ENCODE results near the gene AKAP13. TPM values are rescaled to one million over a fixed set of nuclear protein-coding genes. Genes with fewer than 3 reads are reported as not detected.

The AKAP13 gene
- total RNA-seq, 6 donors from 2014 or later, result 329 to 1,278 (median 748) TPM

GRCh38 chr15:85451099-85451700 is 70.8 kb downstream of the AKAP13 start:
- WGBS, 2 donors, result 80 to 94% methylated on average over 3 of the region's 3 CpGs
- H3K27ac ChIP-seq, result no peak overlapping the region
- no peak for ATAC-seq (ENCODE audit: low FRiP score in 2 of 2)
- no peak for TF ChIP-seq POLR2A (IDR thresholded peaks at IDR 0.05)
- no peak for TF ChIP-seq EP300 (IDR thresholded peaks at IDR 0.05)
- TF ChIP-seq, protein P1, sequence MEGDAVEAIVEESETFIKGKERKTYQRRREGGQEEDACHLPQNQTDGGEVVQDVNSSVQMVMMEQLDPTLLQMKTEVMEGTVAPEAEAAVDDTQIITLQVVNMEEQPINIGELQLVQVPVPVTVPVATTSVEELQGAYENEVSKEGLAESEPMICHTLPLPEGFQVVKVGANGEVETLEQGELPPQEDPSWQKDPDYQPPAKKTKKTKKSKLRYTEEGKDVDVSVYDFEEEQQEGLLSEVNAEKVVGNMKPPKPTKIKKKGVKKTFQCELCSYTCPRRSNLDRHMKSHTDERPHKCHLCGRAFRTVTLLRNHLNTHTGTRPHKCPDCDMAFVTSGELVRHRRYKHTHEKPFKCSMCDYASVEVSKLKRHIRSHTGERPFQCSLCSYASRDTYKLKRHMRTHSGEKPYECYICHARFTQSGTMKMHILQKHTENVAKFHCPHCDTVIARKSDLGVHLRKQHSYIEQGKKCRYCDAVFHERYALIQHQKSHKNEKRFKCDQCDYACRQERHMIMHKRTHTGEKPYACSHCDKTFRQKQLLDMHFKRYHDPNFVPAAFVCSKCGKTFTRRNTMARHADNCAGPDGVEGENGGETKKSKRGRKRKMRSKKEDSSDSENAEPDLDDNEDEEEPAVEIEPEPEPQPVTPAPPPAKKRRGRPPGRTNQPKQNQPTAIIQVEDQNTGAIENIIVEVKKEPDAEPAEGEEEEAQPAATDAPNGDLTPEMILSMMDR (IDR thresholded peaks at IDR 0.05), result no peak
- TF ChIP-seq POLR2AphosphoS5 (IDR thresholded peaks at IDR 0.05), result no peak
- peaks cover 0 to 15% (median 8%) of the 10 kb centered on the region in 4 donors for H3K9me3 ChIP-seq
- H3K4me3 ChIP-seq, result no peak overlapping the region
- no peak for DNase-seq
- no peaks in the 10 kb centered on the region for H3K27me3 ChIP-seq
- peaks cover 0 to 10% (median 5%) of the 10 kb centered on the region in 4 donors for H3K4me1 ChIP-seq
- H3K36me3 ChIP-seq, result no peaks in the 10 kb centered on the region

- H3K27me3 ChIP-seq, result no peaks in the 10 kb centered on the region
- WGBS, 2 donors, result 83 to 100% methylated on average over 1 of the region's 1 CpG
- H3K9me3 ChIP-seq, result peaks cover 0 to 12% (median 8%) of the 10 kb centered on the region in 4 donors
- no peak overlapping the region for H3K27ac ChIP-seq
- DNase-seq (no peak), ATAC-seq (ENCODE audit: low FRiP score in 2 of 2) (no peak)
- no peaks in the 10 kb centered on the region for H3K36me3 ChIP-seq
- TF ChIP-seq EP300 (IDR thresholded peaks at IDR 0.05), result no peak
- no peak for TF ChIP-seq POLR2AphosphoS5 (IDR thresholded peaks at IDR 0.05)
- TF ChIP-seq, protein P1 (IDR thresholded peaks at IDR 0.05), result no peak
- no peak for TF ChIP-seq POLR2A (IDR thresholded peaks at IDR 0.05)
- H3K4me3 ChIP-seq, result no peak overlapping the region
- H3K4me1 ChIP-seq, result peaks cover 0 to 10% (median 5%) of the 10 kb centered on the region in 4 donors
Observed at GRCh38 chr15:85452436-85452835, 72.0 kb downstream of the AKAP13 start.

DNA sequence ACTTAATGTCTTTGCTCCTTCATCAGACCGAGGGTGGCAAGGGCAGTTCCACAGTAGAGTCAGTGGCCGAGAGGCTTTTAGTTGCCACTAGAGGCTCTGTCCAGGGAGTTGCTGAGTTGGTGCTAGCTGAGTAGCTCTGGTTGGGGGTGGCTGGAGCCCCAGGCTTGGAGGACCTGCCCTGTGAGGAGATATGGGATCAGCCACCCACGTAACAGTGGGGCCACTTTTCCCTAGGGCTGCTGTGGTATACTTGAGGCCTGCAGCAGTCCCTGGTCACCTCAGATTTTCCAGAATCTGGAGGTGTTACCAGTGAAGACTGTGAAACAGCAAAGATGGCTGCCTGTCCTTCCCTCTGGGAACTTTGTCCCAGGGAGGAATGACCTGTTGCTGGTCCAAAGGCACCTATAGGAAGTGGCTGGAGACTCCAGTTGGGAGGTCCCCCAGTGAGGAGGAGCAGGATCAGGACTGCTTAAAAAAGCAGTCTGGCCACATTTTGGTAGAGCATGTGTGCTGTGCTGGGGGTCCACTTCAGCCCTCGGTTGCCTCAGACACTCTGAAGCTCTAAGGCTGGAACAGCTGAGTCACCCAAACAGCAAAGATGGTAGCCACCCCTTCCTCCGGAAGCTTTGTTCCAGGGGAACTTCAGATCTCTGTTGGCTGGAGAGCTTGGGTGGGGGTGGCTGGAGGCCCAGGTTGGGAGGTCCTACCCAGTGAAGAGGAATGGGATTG is 72.9 kb downstream of the AKAP13 start:
- ATAC-seq (ENCODE audit: low FRiP score in 2 of 2), result peak in 1 of 2 donors; percentile 63
- Histone ChIP-seq H3K4me1 (peaks cover 0 to 10% (median 5%) of the 10 kb centered on the region in 4 donors), H3K27ac (no peak overlapping the region), H3K36me3 (no peaks in the 10 kb centered on the region), H3K4me3 (no peak overlapping the region), H3K9me3 (peaks cover 0 to 12% (median 8%) of the 10 kb centered on the region in 4 donors), H3K27me3 (no peaks in the 10 kb centered on the region)
- 92 to 94% methylated on average over 2 to 5 of the region's 5 CpGs for WGBS, 2 donors
- TF ChIP-seq POLR2A (IDR thresholded peaks at IDR 0.05) (no peak), POLR2AphosphoS5 (IDR thresholded peaks at IDR 0.05) (no peak)
- no peak for DNase-seq

DNA sequence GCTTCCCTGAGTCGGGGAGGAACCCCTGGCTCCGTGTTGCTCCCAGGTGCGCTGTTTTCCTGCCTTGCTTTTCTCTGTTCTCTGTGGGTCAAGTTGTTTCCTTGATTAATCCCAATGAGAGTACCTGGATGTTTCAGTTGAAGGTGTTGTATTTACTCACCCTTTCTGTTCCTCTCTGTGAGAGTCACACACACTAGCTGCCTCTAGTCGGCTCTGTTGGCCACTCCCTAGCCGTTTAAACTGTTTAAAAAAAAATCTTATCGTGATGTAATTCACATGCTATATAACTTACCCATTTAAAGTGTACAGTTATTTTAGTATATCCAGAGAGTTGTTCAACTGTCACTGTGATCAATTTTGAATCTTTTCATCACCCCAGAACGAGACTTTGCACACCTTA is 74.0 kb downstream of the AKAP13 start:
- no peak overlapping the region for H3K4me3 ChIP-seq
- no peak overlapping the region for H3K27ac ChIP-seq
- no peaks in the 10 kb centered on the region for H3K36me3 ChIP-seq
- DNase-seq (no peak), ATAC-seq (ENCODE audit: low FRiP score in 2 of 2) (no peak)
- peaks cover 0 to 10% (median 7%) of the 10 kb centered on the region in 4 donors for H3K4me1 ChIP-seq
- 60 to 75% methylated on average over 7 of the region's 7 CpGs for WGBS, 2 donors
- no peaks in the 10 kb centered on the region for H3K27me3 ChIP-seq
- peaks cover 0 to 12% (median 8%) of the 10 kb centered on the region in 4 donors for H3K9me3 ChIP-seq
- no peak for TF ChIP-seq EP300 (IDR thresholded peaks at IDR 0.05)
- TF ChIP-seq POLR2AphosphoS5 (IDR thresholded peaks at IDR 0.05), result no peak
- TF ChIP-seq, protein P1 (IDR thresholded peaks at IDR 0.05), result no peak
- no peak for TF ChIP-seq POLR2A (IDR thresholded peaks at IDR 0.05)

GRCh38 chr15:85455891-85456290 is 75.5 kb downstream of the AKAP13 start:
- H3K4me3 ChIP-seq, result no peak overlapping the region
- H3K27me3 ChIP-seq, result no peaks in the 10 kb centered on the region
- H3K9me3 ChIP-seq, result peaks cover 0 to 3% (median 2%) of the 10 kb centered on the region in 4 donors
- H3K4me1 ChIP-seq, result peaks cover 0 to 10% (median 8%) of the 10 kb centered on the region in 4 donors
- no peak for TF ChIP-seq POLR2A (IDR thresholded peaks at IDR 0.05)
- no peak for TF ChIP-seq POLR2AphosphoS5 (IDR thresholded peaks at IDR 0.05)
- TF ChIP-seq, protein P1 (IDR thresholded peaks at IDR 0.05), result no peak
- no peak for TF ChIP-seq EP300 (IDR thresholded peaks at IDR 0.05)
- ATAC-seq (ENCODE audit: low FRiP score in 2 of 2) (no peak), DNase-seq (no peak)
- H3K27ac ChIP-seq, result no peak overlapping the region
- no peaks in the 10 kb centered on the region for H3K36me3 ChIP-seq
